Stimulated activated naive CD8-positive, alpha-beta T cell treated with anti-CD3 and anti-CD28 coated beads, Interleukin-15, amount 100 ng/mL, for 72 hours (primary cell): ENCODE measurements around the gene PAQR3.

Experiments used
- ATAC-seq: fragments of 150-1000 bp; cut with Tn5 transposase; 2 replicates; pipeline ENCODE4 v1.10.0; 2021; ENCODE audit warnings: mild to moderate bottlenecking, moderate library complexity
- DNase-seq, 2 donors: peaks; one replicate each; pipeline ENCODE4 v3.0.0; 2021 to 2022
- H3K27ac Mint-ChIP-seq, 2 donors: one replicate each; pipeline ENCODE4 v1.8.0; 2022; ENCODE audit warnings: mild to moderate bottlenecking in 2 of 2, mixed read lengths in 2 of 2, moderate library complexity in 2 of 2
- H3K27me3 Mint-ChIP-seq: one replicate; pipeline ENCODE4 v1.8.0; 2022; ENCODE audit warnings: mixed read lengths
- H3K4me1 Mint-ChIP-seq: one replicate; pipeline ENCODE4 v1.8.0; 2022; ENCODE audit warnings: mild to moderate bottlenecking, mixed read lengths
- H3K4me3 Mint-ChIP-seq, 2 donors: one replicate each; pipeline ENCODE4 v1.8.0; 2022; ENCODE audit warnings: mild to moderate bottlenecking in 2 of 2, mixed read lengths in 2 of 2, moderate library complexity in 1 of 2
- H3K9me3 Mint-ChIP-seq, 2 donors: one replicate each; pipeline ENCODE4 v1.8.0; 2022; ENCODE audit warnings: mixed read lengths in 2 of 2

PAQR3 gene

DNA sequence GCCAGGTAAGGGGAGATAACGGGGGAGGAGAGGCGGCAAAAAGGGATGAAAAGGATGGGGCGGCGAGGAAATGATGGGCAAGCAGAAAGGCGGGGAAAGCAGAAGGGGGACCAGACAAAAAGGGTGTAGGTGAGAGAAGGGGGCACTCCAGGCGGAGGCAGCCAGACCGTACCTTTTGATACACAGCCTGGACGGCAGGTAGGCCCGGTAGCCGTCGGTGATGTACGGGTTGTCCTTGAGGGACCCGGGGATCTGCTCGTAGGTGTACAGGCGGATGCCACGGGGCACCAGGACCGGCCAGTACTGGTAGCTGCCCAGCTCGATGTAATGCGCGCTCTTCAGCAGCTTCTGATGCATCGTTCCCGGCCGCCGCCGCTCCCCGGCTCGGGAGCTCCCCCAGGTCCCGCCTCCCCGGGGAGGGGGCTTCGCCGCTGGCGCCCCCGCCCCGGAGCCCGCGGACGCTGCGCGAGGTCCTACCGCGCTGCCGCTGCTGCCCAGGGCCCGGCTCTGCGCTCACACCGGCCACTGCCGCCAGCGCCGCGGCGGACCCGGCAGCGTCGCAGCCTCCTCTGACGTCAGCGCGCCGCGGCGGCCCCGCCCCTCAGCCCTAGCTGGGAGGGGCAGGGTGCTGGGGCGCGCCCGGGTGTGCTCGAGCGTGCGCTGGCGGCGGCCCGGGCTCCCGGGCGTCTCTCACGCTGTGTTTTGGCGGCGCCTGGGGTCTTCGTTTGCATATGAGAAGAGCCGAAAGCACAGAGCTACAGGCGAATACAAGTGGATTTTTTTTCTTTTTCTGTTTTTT lies at the start of gene PAQR3:
Gene PAQR3, minus strand, starts transcription at position 571 of the 799 bp plus-strand sequence. Its CDS starts 214 bp downstream, at position 357.
- H3K4me3 Mint-ChIP-seq = peak within 1 kb of the TSS; percentile 93 to 98
- H3K27me3 Mint-ChIP-seq = peaks cover 23% of the 10 kb centered on the region
- H3K4me1 Mint-ChIP-seq = peaks cover 51% of the 10 kb centered on the region
- DNase-seq (peak; percentile 83 to 85), ATAC-seq (peak; percentile 95)
- no peaks in the 10 kb centered on the region for H3K9me3 Mint-ChIP-seq
- peak within 1 kb of the TSS; percentile 91 to 95 for H3K27ac Mint-ChIP-seq

- H3K9me3 Mint-ChIP-seq = no peaks in the 10 kb centered on the region
- ATAC-seq = no peak
- H3K4me1 Mint-ChIP-seq = no peaks in the 10 kb centered on the region
- DNase-seq = no peak
- H3K27ac Mint-ChIP-seq = no peak overlapping the region
- no peak overlapping the region for H3K4me3 Mint-ChIP-seq
- H3K27me3 Mint-ChIP-seq = peaks cover 23% of the 10 kb centered on the region
These were observed 48.4 kb upstream of the PAQR3 start for GRCh38 chr4:78987683-78988082.

GRCh38 chr4:78984593-78984992 lies 45.4 kb upstream of the PAQR3 start:
- no peak for ATAC-seq
- no peaks in the 10 kb centered on the region for H3K4me1 Mint-ChIP-seq
- no peak overlapping the region for H3K4me3 Mint-ChIP-seq

GRCh38 chr4:78975865-78976264 lies 36.6 kb upstream of the PAQR3 start:
- H3K27ac Mint-ChIP-seq = no peak overlapping the region
- ATAC-seq (no peak), DNase-seq (no peak)
- H3K9me3 Mint-ChIP-seq = peaks cover 0 to 2% of the 10 kb centered on the region in 2 donors
- H3K27me3 Mint-ChIP-seq = peaks cover 2% of the 10 kb centered on the region
- H3K4me3 Mint-ChIP-seq = no peak overlapping the region
- no peaks in the 10 kb centered on the region for H3K4me1 Mint-ChIP-seq

More at GRCh38 chr4:78984593-78984992, 45.4 kb upstream of the PAQR3 start:
- peaks cover 0 to 7% of the 10 kb centered on the region in 2 donors for H3K9me3 Mint-ChIP-seq
- H3K27me3 Mint-ChIP-seq = peaks cover 26% of the 10 kb centered on the region
- no peak overlapping the region for H3K27ac Mint-ChIP-seq
- DNase-seq = no peak

GRCh38 chr4:78971776-78972175 lies 32.5 kb upstream of the PAQR3 start:
- Mint-ChIP-seq H3K4me3 (no peak overlapping the region), H3K27ac (no peak overlapping the region), H3K9me3 (no peaks in the 10 kb centered on the region), H3K4me1 (no peaks in the 10 kb centered on the region), H3K27me3 (no peaks in the 10 kb centered on the region)
- DNase-seq (no peak), ATAC-seq (no peak)

DNA sequence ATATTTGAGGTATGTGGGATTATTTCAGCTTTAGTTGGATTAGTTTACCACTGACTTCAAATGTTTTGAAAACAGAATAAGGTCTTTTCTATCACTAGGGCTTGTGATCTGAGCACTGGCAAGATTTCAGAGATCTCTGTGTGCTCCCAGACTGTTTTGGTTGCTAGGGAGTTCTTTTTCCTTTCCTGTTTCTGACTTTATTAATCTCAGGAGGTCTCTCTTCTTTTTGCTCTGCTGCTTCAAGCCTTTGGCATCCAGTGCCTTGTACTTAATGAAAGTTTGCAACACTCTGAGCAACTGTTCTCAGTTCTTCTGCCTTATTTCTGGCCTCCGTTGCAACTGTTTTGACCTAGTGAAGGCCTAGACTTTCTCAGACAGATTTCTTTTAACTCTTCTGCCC lies 32.1 kb upstream of the PAQR3 start:
- no peak overlapping the region for H3K27ac Mint-ChIP-seq
- no peaks in the 10 kb centered on the region for H3K27me3 Mint-ChIP-seq
- no peak for ATAC-seq
- H3K4me1 Mint-ChIP-seq = no peaks in the 10 kb centered on the region
- no peak for DNase-seq
- no peak overlapping the region for H3K4me3 Mint-ChIP-seq
- no peaks in the 10 kb centered on the region for H3K9me3 Mint-ChIP-seq

DNA sequence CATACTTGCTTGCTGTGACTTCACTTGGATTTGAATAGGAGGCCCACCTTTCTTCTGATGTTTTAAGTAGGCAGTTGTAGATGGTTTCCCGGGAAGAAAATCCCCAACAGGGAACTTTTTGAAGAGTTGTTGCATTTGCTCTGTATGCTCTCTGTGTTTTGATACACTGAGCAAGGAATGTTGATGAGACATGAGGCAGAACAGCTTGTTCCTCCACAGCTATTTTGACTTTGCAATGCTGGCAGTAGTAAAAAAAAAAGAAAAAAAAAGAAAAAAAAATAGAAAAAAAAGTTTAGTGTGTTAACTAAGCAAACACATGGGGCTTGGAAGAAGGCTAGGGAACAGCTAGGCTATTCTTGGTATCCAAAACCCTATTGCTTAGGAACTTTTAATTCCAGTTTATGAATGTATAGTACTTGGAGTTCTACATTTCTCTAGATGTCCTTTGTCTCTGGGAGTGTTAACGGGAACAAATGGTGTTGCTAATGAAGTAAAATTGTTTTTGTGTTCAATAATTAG lies 23.4 kb upstream of the PAQR3 start:
- Mint-ChIP-seq H3K27me3 (no peaks in the 10 kb centered on the region), H3K4me1 (no peaks in the 10 kb centered on the region), H3K9me3 (no peaks in the 10 kb centered on the region), H3K4me3 (no peak overlapping the region), H3K27ac (no peak overlapping the region)
- no peak for ATAC-seq
- no peak for DNase-seq

DNA sequence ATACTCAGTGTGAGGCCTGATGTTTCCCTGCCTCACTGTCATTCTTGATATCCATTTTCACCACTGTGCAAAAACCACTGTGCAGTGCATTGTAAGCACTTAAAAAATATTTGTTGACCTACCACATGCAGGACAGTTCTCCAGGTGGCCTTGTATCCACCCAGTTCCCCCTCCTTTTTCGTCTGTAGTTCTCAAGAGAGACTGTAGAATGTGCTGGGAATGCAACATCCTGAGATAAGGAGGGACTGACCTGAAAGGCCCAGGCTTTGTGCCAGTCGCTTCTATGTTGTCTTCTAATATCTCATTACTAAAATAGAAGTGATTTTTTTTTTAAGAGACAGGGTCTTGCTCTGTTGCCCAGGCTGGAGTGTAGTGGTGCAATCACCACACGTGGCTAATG lies 21.7 kb upstream of the PAQR3 start:
- Mint-ChIP-seq H3K9me3 (no peaks in the 10 kb centered on the region), H3K27me3 (no peaks in the 10 kb centered on the region), H3K4me1 (no peaks in the 10 kb centered on the region), H3K27ac (no peak overlapping the region), H3K4me3 (no peak overlapping the region)
- DNase-seq = no peak
- no peak for ATAC-seq

- H3K4me1 Mint-ChIP-seq = no peaks in the 10 kb centered on the region
- ATAC-seq (no peak), DNase-seq (no peak)
- H3K27me3 Mint-ChIP-seq = no peaks in the 10 kb centered on the region
- no peak overlapping the region for H3K4me3 Mint-ChIP-seq
- no peaks in the 10 kb centered on the region for H3K9me3 Mint-ChIP-seq
- H3K27ac Mint-ChIP-seq = no peak overlapping the region
These were observed 17.7 kb upstream of the PAQR3 start for GRCh38 chr4:78956975-78957374.

GRCh38 chr4:78953769-78954666 lies 14.8 kb upstream of the PAQR3 start:
- DNase-seq (no peak), ATAC-seq (no peak)

DNA sequence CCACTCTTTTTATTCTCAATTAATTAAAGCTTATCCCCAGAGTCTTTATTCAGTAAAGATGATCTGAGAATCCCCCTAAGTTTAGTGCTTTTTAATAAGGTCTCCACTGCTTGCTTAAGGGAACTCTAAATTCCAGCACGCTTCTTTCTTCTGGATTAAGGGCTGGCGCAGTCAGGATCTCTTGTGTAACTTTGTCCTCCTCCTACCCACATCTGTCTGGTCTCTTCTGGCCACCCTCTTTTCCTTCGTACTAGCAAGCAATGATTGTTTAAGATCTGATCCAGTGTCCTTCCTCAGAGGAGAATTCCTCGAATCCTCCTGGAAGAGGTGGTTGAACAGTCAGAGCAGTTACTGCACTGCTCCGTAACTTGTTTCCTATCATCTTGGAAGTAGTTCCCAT lies 14.0 kb upstream of the PAQR3 start:
- H3K27me3 Mint-ChIP-seq = peaks cover 2% of the 10 kb centered on the region
- H3K27ac Mint-ChIP-seq = no peak overlapping the region
- H3K4me3 Mint-ChIP-seq = no peak overlapping the region
- DNase-seq (no peak), ATAC-seq (no peak)
- no peaks in the 10 kb centered on the region for H3K9me3 Mint-ChIP-seq
- no peaks in the 10 kb centered on the region for H3K4me1 Mint-ChIP-seq

More at GRCh38 chr4:78953769-78954666, 14.8 kb upstream of the PAQR3 start:
- Mint-ChIP-seq H3K4me3 (no peak overlapping the region), H3K9me3 (no peaks in the 10 kb centered on the region), H3K27me3 (no peaks in the 10 kb centered on the region), H3K4me1 (no peaks in the 10 kb centered on the region), H3K27ac (no peak overlapping the region)

- peak in 1 of 2 donors; percentile 17 for DNase-seq
- H3K4me3 Mint-ChIP-seq = no peak overlapping the region
- ATAC-seq = peak; percentile 60
These were observed 12.7 kb upstream of the PAQR3 start for GRCh38 chr4:78951862-78952472.

GRCh38 chr4:78949735-78950134 lies 10.5 kb upstream of the PAQR3 start:
- Mint-ChIP-seq H3K27me3 (peaks cover 34% of the 10 kb centered on the region), H3K27ac (no peak overlapping the region), H3K9me3 (no peaks in the 10 kb centered on the region), H3K4me3 (no peak overlapping the region), H3K4me1 (no peaks in the 10 kb centered on the region)
- no peak for DNase-seq
- ATAC-seq = no peak

More at GRCh38 chr4:78951862-78952472, 12.7 kb upstream of the PAQR3 start:
- H3K9me3 Mint-ChIP-seq = no peaks in the 10 kb centered on the region
- peaks cover 15% of the 10 kb centered on the region for H3K27me3 Mint-ChIP-seq
- no peaks in the 10 kb centered on the region for H3K4me1 Mint-ChIP-seq
- no peak overlapping the region for H3K27ac Mint-ChIP-seq

DNA sequence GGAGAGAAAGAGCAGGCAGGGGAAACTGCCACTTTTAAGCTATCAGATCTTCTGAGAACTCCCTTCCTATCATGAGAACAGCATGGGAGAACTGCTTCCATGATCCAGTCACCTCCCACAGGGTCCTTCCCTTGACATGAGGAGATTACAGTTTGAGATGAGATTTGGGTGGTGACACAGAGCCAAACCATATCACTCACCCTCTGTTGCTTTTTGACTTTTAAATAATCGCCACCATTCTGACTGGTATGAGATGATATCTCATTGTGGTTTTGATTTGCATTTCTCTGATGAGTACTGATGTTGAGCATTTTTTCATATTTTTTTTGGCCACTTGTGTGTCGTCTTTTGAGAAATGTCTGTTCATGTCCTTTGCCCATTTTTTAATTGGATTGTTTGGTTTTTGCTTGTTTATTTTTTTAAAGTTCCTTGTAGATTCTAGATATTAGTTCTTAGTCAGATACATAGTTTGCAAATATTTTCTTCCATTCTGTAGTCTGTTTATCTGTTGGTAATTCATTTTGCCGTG lies 6.5 kb upstream of the PAQR3 start:
- H3K4me1 Mint-ChIP-seq = peaks cover 5% of the 10 kb centered on the region
- no peak overlapping the region for H3K4me3 Mint-ChIP-seq
- no peak for DNase-seq
- no peaks in the 10 kb centered on the region for H3K9me3 Mint-ChIP-seq
- ATAC-seq = peak; percentile 62
- no peak overlapping the region for H3K27ac Mint-ChIP-seq
- H3K27me3 Mint-ChIP-seq = peaks cover 62% of the 10 kb centered on the region

DNA sequence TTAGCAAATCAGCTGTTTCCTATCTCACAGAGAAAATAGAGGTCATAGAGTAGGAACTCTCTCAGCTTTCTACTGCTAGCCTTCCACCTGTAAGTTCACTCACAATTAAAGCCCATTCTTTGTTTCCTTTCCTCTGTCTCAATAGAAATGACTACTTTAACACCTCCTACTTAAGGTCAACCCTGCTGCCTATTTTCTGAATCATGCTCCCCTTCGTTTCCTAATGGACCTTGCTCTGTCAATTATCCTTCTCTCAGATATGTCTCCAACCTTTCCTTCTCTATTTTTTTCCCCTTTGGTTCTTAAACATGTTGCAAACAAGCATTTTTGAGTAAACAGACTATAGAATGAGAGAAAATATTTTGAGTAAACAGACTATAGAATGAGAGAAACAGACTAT lies 5.1 kb upstream of the PAQR3 start:
- Mint-ChIP-seq H3K27ac (no peak overlapping the region), H3K4me1 (peaks cover 16% of the 10 kb centered on the region), H3K4me3 (no peak overlapping the region), H3K9me3 (no peaks in the 10 kb centered on the region), H3K27me3 (peaks cover 62% of the 10 kb centered on the region)
- DNase-seq = no peak
- ATAC-seq = no peak
